Measurements from ENCODE around the gene FALEC.

Gene FALEC

GRCh38 chr1:150545486-150546032 is 30.0 kb downstream of the FALEC start:
- no peak for DNase-seq (ENCODE audit: low spot score)

- no peak for DNase-seq (ENCODE audit: low spot score)
These were observed 30.9 kb downstream of the FALEC start for GRCh38 chr1:150546294-150546937.

GRCh38 chr1:150548324-150548631 is 32.7 kb downstream of the FALEC start:
- DNase-seq (ENCODE audit: low spot score), result no peak

- DNase-seq (ENCODE audit: low spot score), result peak; percentile 83
These were observed 33.3 kb downstream of the FALEC start, which contains the start of gene ADAMTSL4 for GRCh38 chr1:150548632-150549495. ADAMTSL4 (plus strand) TSS chr1:150549408; CDS start chr1:150552289, 2,881 bp downstream.

GRCh38 chr1:150549496-150550221 is 34.1 kb downstream of the FALEC start:
- DNase-seq (ENCODE audit: low spot score), result no peak

- DNase-seq (ENCODE audit: low spot score), result no peak
These were observed 34.9 kb downstream of the FALEC start for GRCh38 chr1:150550222-150551050.

GRCh38 chr1:150551051-150551783 is 35.7 kb downstream of the FALEC start:
- no peak for DNase-seq (ENCODE audit: low spot score)

- DNase-seq (ENCODE audit: low spot score), result no peak
These were observed 36.2 kb downstream of the FALEC start for GRCh38 chr1:150551784-150552127.

GRCh38 chr1:150552128-150552910 is 36.8 kb downstream of the FALEC start:
- peak; percentile 91 for DNase-seq (ENCODE audit: low spot score)

- DNase-seq (ENCODE audit: low spot score), result no peak
These were observed 37.3 kb downstream of the FALEC start for GRCh38 chr1:150552911-150553289.

- no peak for DNase-seq (ENCODE audit: low spot score)
These were observed 38.0 kb downstream of the FALEC start for GRCh38 chr1:150553392-150554085.

- DNase-seq (ENCODE audit: low spot score), result no peak
These were observed 38.5 kb downstream of the FALEC start for GRCh38 chr1:150554086-150554452.

GRCh38 chr1:150555198-150555970 is 39.8 kb downstream of the FALEC start:
- no peak for DNase-seq (ENCODE audit: low spot score)

- DNase-seq (ENCODE audit: low spot score), result no peak
These were observed 40.7 kb downstream of the FALEC start for GRCh38 chr1:150555971-150556865.

- DNase-seq (ENCODE audit: low spot score), result no peak
These were observed 41.6 kb downstream of the FALEC start for GRCh38 chr1:150557065-150557600.

- DNase-seq (ENCODE audit: low spot score), result no peak
These were observed 42.3 kb downstream of the FALEC start for GRCh38 chr1:150557813-150558212.

- DNase-seq (ENCODE audit: low spot score), result no peak
These were observed 42.8 kb downstream of the FALEC start for GRCh38 chr1:150558303-150558704.
